WTC11 (cell line): ENCODE measurements around the gene AP1S1.

Source experiments
- TF ChIP-seq, protein P1 (sequence below): sonication (generic); formaldehyde crosslinking; IDR thresholded peaks from 2 replicates; pipeline ENCODE4 v1.8.0; 2022; ENCODE audit warnings: mild to moderate bottlenecking, missing genetic modification reagents
- TF ChIP-seq, protein P2 (sequence below): fragments of 200-600 bp; IDR thresholded peaks from 2 replicates; pipeline ENCODE4 v1.8.0; 2022; ENCODE audit warnings: antibody characterized with exemption

DNA sequence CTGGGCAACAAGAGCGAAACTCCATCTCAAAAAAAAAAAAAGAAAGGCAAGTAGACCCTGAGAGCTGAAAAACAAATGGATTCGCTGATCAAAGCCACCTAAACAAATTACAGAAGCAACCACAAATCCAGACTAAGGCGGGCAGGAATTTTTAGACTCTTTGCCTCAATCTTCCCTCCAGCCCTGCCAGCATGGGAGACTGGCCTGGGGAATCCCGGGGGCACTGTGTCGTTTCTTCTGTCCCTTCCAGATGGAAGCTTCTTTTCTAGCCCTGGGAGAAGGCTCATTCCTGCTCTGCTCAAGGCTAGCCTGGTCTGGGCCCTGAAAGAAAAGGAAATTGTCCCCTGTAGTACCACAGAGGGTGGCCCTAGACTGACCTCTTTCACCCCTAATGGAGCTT is 43.0 kb upstream of the AP1S1 start:
- TF ChIP-seq, protein P1, sequence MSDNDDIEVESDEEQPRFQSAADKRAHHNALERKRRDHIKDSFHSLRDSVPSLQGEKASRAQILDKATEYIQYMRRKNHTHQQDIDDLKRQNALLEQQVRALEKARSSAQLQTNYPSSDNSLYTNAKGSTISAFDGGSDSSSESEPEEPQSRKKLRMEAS (CRISPR knock-in tag) = no peak
- TF ChIP-seq, protein P2, sequence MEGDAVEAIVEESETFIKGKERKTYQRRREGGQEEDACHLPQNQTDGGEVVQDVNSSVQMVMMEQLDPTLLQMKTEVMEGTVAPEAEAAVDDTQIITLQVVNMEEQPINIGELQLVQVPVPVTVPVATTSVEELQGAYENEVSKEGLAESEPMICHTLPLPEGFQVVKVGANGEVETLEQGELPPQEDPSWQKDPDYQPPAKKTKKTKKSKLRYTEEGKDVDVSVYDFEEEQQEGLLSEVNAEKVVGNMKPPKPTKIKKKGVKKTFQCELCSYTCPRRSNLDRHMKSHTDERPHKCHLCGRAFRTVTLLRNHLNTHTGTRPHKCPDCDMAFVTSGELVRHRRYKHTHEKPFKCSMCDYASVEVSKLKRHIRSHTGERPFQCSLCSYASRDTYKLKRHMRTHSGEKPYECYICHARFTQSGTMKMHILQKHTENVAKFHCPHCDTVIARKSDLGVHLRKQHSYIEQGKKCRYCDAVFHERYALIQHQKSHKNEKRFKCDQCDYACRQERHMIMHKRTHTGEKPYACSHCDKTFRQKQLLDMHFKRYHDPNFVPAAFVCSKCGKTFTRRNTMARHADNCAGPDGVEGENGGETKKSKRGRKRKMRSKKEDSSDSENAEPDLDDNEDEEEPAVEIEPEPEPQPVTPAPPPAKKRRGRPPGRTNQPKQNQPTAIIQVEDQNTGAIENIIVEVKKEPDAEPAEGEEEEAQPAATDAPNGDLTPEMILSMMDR = no peak
